ENCODE data around the gene AP1M1.

The AP1M1 gene

DNA sequence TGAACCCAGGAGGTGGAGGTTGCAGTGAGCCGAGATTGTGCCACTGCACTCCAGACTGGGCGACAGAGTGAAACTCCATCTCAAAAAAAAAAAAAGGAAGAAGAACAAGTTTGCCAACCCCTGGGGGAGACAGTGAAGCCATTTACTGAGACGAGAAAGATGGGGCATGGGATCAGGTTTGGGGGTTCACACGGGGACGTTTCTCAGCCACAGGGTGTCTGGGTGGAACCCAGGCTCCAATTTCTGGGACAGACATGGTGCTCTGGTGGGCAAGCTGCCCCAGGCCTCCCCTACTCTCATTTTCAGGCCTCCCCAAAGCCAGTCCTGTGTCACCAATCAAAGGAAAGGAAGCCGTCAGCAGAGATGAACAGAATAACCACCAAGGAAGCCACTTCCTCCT, 40.8 kb upstream of the AP1M1 start:
- H3K4me3 ChIP-seq (ENCODE audit: low read depth, low read length): no peak overlapping the region
- no peaks in the 10 kb centered on the region for H3K4me1 ChIP-seq
- no peaks in the 10 kb centered on the region for H3K36me3 ChIP-seq
- no peaks in the 10 kb centered on the region for H3K9me3 ChIP-seq
- TF ChIP-seq, protein P1, sequence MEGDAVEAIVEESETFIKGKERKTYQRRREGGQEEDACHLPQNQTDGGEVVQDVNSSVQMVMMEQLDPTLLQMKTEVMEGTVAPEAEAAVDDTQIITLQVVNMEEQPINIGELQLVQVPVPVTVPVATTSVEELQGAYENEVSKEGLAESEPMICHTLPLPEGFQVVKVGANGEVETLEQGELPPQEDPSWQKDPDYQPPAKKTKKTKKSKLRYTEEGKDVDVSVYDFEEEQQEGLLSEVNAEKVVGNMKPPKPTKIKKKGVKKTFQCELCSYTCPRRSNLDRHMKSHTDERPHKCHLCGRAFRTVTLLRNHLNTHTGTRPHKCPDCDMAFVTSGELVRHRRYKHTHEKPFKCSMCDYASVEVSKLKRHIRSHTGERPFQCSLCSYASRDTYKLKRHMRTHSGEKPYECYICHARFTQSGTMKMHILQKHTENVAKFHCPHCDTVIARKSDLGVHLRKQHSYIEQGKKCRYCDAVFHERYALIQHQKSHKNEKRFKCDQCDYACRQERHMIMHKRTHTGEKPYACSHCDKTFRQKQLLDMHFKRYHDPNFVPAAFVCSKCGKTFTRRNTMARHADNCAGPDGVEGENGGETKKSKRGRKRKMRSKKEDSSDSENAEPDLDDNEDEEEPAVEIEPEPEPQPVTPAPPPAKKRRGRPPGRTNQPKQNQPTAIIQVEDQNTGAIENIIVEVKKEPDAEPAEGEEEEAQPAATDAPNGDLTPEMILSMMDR (IDR thresholded peaks at IDR 0.05; ENCODE audit: low read depth, low read length): no peak
- H3K27me3 ChIP-seq: no peaks in the 10 kb centered on the region
- no peak for DNase-seq

DNA sequence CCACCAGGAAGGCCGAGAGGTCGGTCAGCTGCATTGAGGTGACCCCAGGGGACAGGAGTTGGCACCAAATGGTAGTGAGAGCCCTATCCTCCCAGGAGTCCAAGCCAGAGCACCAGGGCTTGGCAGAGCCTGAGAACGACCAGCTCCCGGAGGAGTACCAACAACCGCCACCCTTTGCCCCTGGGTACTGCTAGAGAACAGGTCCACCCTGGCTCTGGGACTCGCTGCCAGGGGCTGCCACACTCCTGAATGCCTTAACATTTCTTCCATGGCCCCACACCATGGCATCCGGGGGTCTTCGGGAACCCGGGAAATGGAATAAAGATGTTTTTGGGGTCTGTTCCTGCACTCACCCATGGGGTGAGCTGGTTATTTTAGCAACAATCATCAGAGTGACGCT, 40.1 kb upstream of the AP1M1 start:
- TF ChIP-seq, protein P1 (IDR thresholded peaks at IDR 0.05; ENCODE audit: low read depth, low read length): no peak
- no peaks in the 10 kb centered on the region for H3K9me3 ChIP-seq
- no peak overlapping the region for H3K4me3 ChIP-seq (ENCODE audit: low read depth, low read length)
- no peaks in the 10 kb centered on the region for H3K36me3 ChIP-seq
- no peaks in the 10 kb centered on the region for H3K4me1 ChIP-seq
- no peak for DNase-seq
- H3K27me3 ChIP-seq: no peaks in the 10 kb centered on the region

DNA sequence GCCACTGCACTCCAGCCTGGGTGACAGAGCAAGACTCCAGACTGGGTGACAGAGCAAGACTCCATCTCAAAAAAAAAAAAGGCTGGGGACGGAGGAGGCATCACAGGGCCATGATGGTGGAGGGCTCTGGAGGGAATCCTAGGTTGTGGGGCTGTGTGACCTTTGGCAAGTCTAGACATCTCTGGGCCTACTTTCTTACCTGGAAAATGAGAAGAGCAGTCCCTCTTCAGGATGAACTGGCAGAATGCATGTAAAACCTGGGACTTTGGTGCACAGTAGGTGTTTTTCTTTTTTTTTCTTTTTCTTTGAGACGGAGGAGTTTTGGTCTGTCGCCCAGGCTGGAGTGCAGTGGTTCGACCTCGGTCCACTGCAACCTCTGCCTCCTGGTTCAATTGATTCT, 38.1 kb upstream of the AP1M1 start:
- no peaks in the 10 kb centered on the region for H3K4me1 ChIP-seq
- no peak for DNase-seq
- TF ChIP-seq, protein P1 (IDR thresholded peaks at IDR 0.05; ENCODE audit: low read depth, low read length): no peak
- no peak overlapping the region for H3K4me3 ChIP-seq (ENCODE audit: low read depth, low read length)
- H3K9me3 ChIP-seq: no peaks in the 10 kb centered on the region
- no peaks in the 10 kb centered on the region for H3K36me3 ChIP-seq
- no peaks in the 10 kb centered on the region for H3K27me3 ChIP-seq

DNA sequence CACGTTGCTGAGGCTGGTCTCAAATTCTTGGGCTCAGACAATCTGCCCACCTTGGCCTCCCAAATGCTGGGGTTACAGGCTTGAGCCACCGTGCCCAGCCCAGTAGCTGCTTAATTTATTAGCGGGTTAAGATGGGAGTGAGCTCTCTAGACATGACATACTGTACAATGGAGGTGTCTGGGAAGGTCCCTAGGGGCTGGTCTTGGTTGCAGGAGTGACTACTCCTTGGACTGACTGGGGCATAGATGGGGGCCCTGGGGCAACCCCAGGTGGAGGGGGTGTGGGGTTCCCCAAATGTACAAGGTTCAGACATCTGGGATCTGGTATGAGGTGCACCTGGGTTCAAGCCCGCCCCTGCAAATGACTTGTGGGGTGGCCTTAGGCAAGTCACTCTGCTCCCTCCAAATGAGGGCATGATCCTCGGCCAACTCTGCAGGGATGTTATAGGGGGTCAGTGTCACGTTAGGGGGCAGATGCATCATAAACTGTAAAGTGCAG, 37.2 kb upstream of the AP1M1 start:
- Histone ChIP-seq H3K4me1 (no peaks in the 10 kb centered on the region), H3K4me3 (ENCODE audit: low read depth, low read length) (no peak overlapping the region), H3K27me3 (no peaks in the 10 kb centered on the region), H3K36me3 (no peaks in the 10 kb centered on the region), H3K9me3 (no peaks in the 10 kb centered on the region)
- DNase-seq: no peak
- TF ChIP-seq, protein P1 (IDR thresholded peaks at IDR 0.05; ENCODE audit: low read depth, low read length): no peak

DNA sequence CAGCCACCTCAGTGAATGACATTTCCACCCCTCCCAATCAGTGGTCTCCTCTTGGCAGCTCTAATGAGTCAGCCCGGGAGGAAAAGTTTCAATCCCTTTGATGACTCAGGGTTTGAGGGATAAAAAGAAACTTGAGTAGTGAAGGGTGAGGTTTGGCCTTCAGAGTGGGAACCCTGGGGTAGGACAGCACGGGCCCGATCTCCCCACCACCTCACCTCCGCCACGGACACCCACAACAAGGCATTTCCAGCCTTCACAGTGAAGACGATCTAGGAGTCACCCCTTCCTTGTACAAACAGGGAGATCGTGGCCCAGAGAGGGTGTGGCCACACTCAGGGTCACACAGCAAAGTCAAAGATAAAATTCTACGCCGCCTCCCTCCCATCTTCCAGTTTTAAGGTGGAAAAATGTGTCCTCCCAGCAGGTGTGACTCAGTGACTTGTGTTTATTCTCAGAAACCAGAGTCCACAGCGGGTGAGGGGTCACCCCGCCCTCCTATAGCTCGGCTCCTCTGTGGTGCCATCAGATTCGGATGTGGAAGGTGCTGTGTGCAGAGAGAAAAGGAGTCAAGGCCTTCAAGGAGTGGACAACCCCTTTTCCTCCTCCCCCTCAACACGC, 36.7 kb upstream of the AP1M1 start:
- H3K4me3 ChIP-seq (ENCODE audit: low read depth, low read length): no peak overlapping the region
- H3K4me1 ChIP-seq: no peaks in the 10 kb centered on the region
- no peaks in the 10 kb centered on the region for H3K27me3 ChIP-seq
- no peak for DNase-seq
- H3K36me3 ChIP-seq: no peaks in the 10 kb centered on the region
- no peaks in the 10 kb centered on the region for H3K9me3 ChIP-seq
- TF ChIP-seq, protein P1 (IDR thresholded peaks at IDR 0.05; ENCODE audit: low read depth, low read length): no peak

DNA sequence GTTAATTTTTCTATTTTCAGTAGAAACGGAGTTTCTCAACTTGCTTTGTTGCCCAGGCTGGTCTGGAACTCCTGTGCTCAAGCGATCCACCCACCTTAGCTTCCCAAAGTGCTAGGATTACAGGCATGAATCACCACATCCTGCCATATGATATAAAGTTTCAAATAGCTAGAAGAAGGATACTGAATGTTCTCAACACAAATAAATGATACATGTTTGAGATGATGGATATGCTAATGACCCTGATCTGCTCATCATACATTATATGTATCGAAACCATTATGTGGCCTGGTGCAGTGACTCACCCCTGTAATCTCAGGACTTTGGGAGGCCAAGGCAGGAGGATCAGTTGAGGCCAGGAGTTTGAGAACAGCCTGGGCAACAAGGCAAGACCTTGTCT, 35.9 kb upstream of the AP1M1 start:
- Histone ChIP-seq H3K9me3 (no peaks in the 10 kb centered on the region), H3K4me1 (no peaks in the 10 kb centered on the region), H3K36me3 (no peaks in the 10 kb centered on the region), H3K4me3 (ENCODE audit: low read depth, low read length) (no peak overlapping the region), H3K27me3 (no peaks in the 10 kb centered on the region)
- no peak for DNase-seq
- TF ChIP-seq, protein P1 (IDR thresholded peaks at IDR 0.05; ENCODE audit: low read depth, low read length): no peak

All from BE2C (cell line).